ENCODE data around the gene ENO3.

The ENO3 gene

DNA sequence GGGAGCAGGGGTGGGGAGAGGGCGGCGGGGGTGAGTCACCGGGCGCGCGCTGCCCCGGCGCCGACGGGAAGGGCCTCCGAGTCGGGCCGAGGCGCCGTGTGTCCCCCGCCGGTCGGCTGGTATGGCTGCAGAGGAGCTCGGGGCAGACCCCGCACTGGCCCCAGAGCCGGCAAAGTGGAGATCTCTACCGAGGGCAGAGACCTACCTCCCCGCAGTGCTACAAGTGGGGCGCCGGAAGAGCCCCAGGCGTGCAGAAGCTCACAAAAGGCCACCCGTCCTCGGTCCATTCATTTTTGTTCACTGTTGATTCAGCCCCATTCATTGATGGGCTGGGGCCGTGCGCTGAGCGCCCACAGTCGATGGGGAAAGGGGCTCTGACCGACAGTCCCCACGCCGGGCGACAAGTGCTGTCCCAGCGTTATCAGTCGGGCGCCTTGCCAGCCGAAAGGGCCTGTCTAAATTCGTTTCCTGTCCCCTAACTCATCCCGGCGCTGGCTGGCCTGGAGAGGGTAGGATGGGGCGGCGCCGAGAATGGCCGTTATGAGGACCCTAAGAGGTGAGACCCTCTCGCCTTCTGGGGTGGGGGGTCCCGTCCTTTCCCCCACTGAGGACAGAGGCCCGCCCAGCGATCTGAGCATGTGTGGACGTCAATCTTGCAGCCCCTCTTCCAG, 709 bp upstream of the ENO3 start:
- peak; percentile 70 for DNase-seq

DNA sequence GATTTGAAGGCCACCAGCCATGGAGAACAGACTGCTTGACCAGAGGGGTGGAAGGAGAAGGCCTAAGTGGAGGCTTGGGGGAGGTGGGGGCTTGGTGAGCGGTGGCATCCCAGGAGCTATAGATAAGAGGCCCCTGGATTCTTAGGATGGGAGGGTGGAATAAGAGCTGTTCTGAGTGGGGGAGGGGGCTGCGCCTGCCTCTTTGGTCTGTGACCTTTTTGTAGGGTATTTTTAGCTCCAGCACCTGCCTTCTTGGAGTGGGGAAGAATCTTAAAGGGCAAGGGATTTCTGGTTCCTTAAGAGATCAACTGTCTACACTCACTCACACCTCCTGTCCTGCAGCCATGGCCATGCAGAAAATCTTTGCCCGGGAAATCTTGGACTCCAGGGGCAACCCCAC, 567 bp downstream of the ENO3 start:
- DNase-seq = no peak

DNA sequence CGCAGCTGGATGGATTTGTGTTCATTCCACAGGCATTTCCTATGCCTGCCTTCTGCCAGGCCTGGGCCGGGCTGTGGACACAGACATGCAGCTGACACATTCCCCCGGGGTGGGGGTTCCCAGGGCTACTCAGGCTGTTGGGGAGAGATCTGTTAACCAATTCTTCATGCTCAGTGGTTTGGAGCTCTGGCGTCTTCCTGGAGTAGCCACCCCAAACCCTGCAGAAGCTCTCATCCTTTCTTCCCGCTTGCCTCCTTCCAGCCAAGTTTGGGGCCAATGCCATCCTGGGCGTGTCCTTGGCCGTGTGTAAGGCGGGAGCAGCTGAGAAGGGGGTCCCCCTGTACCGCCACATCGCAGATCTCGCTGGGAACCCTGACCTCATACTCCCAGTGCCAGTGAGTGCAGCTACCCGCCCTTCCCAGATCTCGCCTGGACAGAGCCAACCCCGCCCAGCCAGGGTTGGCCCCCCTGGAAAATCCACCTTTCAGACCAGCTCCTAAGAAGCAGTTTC, 2.6 kb downstream of the ENO3 start:
- DNase-seq = no peak

DNA sequence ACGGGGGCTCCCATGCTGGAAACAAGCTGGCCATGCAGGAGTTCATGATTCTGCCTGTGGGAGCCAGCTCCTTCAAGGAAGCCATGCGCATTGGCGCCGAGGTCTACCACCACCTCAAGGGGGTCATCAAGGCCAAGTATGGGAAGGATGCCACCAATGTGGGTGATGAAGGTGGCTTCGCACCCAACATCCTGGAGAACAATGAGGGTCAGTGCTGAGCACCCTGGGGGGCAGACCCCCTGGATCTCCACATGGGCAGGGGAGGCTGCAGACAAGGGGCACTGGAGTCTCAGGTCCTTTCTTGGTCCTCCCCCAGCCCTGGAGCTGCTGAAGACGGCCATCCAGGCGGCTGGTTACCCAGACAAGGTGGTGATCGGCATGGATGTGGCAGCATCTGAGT, 4.2 kb downstream of the ENO3 start:
- DNase-seq = no peak

DNA sequence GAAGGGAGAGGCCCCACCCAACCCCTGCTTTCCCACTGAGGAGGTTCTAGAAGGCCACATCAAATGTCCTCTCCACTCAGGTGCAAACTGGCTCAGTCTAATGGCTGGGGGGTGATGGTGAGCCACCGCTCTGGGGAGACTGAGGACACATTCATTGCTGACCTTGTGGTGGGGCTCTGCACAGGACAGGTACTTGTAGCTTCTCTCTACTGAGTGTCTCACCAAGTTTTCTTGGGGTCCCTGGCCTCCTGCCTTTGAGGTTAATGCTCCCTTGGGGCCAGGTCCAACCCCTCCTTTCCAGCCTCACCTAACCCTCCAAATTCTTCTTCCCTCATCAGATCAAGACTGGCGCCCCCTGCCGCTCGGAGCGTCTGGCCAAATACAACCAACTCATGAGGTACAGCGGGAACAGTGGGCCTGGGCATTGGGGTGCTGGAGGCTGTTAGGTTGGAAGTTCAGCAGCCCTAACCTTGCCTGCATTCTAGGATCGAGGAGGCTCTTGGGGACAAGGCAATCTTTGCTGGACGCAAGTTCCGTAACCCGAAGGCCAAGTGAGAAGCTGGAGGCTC, 5.7 kb downstream of the ENO3 start:
- DNase-seq = no peak

DNA sequence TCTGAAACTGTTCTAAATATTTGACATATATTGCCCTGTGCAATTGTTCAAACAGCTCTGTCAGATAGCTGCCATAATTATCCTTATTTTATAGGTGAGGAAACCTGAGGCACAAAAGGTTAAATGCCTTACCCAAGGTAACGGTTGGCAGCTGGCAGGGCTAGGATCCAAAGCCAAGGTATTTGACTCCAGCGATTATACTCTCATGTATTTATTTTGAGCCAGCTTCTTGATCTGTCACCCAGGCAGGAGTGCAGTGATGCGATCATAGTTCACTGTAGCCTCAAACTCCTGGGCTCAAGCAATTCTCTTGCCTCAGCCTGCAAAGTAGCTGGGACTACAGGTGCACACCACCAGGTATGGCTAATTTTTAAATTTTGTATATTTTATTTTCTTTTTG, 7.2 kb downstream of the ENO3 start:
- DNase-seq = no peak

DNA sequence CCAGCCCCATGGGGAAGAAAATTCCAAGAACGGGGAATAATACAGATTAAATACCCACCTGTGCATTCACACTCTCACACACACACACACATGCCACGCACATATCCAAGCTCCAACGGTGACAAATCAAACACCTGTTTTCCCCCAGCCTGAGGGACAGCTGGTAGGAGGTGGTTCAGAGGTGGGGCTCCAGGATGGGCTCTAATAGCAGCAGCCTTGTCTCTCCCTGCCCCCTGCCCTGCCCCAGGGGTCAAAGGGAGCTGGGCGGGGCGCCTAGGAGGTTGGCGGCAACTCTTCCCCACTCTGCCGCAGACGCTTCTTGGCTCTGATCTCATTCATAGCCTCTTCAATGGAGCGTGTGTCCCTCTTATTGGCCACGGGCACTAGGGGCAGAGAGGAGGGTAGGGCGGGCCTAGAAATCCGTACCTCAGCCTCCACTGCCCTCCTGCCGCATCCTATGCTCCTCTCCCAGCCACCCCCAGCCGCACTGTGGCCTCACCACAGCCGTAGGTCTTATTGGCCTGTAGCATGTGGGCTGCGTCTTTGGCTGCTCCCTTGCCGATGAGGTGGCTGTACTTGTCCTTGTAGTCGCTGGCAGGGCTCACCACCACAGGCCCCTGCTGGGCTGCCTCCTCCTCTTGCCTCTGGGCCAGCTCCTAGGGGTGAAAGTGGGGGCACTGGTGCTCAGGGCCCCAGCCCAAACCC, 8.5 kb downstream of the ENO3 start:
- DNase-seq = no peak

DNA sequence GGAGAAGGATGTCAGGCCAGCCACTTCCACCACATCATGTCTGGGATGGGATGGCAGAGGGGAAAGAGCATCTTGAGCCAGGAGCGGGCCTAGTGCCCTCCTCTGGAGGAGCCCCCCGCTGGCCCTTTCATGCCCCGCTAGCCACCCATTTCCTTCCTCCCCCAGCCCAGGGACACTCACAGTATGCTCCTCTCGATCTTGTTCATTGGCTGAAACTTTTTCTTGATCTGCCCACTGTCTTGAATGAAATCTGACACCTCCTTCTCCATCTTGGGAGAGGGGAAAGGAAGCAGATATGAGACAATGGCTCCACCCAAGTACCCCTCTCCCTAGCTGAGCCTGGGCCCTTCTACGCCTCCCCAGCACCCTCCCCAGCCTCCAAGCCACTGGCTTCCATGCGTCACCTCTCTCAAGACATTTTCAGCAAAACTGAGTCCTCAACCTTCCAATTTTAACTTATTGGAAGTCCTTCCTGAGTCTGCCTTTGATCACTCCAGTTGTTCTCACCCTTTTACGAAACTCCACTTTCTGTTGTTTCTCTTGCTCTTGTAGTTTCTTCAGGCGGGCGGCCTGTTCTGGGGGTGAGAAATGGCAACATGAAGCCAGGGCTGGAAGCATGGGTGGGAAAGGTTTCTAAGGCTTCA, 9.5 kb downstream of the ENO3 start:
- no peak for DNase-seq

DNA sequence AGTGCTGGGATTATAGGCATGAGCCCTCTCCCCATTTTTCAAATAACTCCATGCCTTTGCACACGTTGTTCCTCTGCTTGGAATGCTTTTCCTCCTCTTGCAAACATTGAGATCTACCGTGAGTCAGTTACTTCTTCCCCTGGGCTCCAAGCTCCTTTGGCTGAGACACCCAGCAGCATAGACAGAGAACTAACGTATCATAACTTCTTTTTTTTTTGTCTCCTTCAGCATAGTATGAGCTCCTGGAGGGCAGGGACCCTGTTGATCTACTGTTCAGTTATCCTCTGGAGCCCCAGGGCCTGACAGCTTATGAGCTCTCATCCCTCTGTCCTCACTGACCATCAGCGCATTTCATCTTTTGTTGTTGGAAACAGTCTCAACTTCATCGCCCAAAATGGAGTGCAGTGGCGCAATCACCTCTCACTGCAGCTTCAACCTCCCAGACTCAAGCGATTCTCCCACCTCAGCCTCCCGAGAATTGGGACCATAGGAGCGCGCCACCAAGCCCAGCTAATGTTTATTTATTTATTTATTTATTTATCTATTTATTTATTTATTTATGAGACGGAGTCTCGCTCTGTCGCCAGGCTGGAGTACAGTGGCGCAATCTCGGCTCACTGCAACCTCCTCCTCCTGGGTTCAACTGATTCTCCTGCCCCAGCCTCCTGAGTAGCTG, 14.5 kb downstream of the ENO3 start:
- DNase-seq = no peak

DNA sequence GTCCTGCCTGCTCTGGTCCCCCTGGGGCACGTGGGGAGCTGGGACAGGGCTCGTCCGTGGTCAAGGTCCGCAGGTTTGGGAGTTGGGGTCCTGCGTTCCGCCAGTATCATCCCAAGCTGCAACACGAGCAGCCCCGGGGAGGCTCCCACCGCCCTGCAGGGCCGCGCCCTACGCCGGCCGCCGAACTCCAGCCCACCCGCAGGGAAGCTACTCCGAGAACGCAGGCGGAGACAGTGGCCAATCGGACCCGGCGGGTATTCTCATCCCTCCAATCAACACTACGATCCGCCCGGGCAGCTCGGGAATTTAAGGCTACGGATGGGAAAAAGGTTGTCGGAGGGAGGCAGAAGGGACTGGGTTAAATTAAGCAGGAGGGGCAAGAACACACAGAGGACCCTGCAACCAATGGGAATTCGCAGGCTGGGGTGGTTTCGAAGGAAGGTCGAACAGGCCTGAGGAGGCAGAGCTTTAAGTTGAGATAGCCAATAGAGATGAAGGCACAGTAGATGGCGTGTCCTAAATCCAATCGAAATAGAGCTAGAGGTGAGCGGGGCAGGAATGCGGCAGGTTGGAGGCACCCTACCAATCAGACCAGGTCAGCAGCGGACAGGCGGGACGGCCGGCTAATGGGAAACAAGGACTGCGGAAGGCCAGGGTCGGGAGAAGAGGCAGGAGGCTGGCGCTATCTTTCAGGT, 16.1 kb downstream of the ENO3 start:
- DNase-seq = peak; percentile 82

DNA sequence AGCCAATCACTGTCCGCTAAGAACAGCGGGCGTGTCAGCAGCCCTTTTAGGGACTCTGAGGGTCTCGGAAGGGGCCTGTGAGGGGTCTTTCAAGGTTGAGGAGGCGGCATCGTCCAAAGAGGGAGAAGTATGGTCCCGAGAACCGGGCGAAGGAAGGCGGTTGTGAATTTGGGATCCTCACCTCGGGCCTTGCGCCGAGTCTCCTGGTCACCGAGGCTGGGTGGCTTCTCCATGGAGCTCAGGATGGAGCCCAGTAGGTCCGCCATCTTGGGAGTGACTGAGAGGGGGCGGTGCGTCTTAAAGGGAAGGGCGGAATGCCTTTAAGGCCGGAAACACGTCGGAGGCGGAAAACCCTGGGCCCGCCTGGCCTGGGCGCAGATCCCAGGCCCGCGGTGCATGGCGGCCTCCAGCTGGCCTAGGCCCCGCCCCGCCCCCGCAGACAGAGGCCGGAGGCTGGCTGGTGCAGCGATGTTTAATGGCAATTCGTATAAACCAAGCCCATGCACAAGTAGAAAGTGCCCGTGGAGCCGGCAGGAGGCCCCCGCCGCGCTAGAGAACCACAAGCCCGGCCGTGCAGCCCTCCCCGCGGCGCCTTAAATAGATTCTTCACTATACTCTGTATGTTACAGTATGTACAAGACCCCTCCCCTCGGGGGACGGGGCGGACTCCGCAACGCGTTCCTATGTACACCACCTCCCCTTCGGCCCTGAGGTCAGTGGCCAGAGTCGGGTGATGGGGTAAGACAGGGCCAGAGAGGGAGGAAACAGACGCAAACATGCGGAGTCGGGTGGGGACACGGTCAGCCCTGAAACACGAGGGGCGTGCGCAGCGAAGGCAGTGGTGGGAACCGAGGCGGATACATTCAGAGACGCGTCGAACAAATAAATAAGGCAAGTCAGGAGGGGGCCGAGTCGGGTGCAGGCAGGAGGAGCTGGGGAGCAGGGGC, 16.9 kb downstream of the ENO3 start, which contains the start of gene SPAG7:
Gene SPAG7, minus strand, starts transcription at position 279 of the 947 bp plus-strand sequence. Its CDS starts 13 bp downstream, at position 266.
- DNase-seq = peak; percentile 78

DNA sequence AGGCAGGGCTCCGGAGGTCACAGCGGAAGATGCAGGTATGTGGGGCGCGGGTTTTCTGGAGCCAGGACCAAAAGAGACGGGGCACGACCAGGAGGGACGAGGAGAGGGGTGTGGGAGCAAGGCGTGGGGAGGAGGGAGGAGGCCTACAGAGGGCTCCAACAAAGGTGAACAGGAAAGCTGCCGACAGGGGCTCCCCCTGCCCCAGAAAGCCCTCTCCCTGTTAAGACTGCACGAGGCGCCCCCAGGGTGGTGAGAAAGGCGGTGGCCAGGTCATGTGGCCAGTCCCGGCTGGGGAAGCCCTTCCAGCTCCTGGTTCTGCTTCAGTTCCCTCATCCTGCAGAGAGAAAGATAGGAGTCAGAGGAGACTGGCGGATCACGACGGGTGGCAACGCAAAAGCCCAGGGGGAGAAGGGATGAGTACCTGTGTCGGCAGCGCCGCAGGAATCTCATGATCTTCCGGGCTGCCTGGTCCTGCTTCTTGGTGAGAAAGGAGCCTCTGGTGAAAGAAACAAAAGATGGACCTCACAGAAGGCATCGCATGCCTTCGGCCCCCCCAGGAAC, 17.6 kb downstream of the ENO3 start:
- no peak for DNase-seq

DNA sequence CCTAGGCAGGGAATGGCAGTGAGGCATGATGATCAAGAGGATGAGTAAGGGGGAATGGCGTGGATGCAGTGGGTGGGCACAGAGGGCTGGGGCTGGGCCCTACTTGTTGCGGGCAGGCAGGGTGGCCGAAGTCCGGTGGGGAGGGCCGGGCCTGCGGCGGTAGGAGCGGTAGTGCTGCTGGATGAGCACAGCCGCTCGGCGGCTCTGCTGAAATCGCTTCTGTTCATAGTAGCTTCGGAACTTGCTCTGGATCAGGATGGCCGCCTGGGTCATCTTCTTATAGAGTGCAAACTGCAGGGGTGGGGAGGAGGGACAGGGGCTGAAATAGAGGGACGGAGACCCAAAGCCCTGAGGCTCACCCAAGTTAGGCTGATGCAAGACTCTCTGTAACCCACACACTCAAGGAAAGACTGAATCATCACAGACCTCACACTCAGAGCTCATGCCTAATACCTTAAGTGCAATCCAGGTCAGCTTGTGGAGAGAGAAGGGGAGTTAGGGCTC, 18.2 kb downstream of the ENO3 start:
- DNase-seq = no peak

DNA sequence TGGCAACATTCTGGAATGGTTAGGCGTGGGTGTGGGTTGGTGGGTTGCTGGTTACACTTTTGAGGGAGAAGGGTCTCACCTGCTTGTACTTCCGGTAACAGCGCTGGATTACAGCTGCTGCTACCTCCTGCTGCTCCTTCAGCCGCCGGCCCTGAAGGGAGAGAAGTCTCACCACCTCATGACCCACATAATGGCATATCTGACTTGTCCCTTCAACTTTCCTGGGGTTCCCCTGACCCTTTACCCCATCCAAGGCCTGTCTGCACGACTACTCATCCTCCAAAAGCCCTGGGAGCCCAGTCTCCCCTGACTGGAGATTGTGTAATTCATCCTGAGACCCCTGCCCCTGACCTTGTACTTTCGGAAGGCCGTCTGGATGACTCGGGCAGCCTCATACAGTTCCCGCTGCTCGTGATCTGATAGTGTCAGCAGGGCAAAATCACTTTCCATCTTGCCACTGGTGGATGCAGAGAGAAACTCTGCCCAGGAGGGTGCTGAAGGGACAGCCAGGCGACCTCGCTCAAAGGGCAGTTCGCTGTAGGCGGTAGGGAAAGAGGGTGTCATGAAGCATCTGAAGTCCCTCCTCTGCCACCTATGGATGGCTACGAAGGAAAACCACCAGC, 18.7 kb downstream of the ENO3 start:
- no peak for DNase-seq

DNA sequence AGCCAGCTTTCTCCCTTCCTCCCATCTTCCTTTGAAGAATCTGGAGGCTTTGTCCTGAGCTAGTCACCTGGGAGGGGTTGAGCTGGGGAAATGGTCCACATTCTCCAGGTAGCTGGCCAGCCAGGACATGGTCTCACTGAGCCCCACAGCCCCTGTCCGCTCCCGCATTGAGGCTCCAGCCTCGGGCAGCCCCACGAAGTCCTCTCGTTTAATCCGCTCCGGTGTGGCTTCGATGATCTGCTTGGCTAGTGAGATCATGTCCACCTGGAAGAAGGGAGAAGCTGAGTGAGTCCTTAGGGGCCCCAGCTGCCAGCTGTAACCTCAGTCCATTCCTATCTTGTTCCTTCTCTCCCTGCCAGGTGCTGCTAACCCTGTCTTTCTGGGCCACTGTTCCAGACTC, 19.4 kb downstream of the ENO3 start:
- DNase-seq = no peak

DNA sequence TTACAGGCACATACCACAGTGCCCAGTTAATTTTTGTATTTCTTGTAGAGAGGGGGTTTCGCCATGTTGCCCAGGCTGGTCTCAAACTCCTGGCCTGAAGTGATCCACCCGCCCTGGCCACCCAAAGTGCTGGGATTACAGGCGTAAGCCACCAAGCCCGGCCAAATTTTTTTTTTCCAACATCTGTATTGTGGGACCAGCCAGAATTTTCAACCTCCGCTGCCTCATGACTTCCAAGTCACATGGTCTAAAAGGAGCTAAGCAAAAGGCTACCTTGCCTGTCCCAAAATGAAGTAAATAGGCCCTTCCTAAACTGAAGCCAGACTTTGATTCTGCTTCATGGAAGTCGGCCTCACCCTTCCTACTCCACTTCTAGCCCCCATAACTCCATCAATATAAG, 20.9 kb downstream of the ENO3 start:
- no peak for DNase-seq

DNA sequence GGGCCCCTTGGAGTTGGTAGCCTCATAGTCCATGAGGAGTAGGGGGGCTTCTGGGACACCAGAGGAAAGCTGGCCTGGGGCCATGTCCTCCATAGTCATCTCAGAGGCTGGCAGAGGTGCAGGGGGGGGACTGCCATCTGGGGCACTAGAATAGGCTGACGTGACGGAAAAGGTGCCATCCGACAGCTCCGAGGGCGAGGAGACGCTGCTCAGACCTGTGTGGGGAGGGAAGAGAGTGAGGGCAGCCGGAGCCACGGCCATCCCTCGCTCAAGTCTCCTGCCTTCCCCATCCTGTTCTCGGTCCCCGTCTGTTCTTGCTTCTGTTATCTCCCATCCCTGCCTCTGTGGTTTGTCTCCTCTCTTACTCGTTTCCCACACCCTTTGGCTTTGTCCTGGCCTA, 21.4 kb downstream of the ENO3 start:
- DNase-seq = no peak

DNA sequence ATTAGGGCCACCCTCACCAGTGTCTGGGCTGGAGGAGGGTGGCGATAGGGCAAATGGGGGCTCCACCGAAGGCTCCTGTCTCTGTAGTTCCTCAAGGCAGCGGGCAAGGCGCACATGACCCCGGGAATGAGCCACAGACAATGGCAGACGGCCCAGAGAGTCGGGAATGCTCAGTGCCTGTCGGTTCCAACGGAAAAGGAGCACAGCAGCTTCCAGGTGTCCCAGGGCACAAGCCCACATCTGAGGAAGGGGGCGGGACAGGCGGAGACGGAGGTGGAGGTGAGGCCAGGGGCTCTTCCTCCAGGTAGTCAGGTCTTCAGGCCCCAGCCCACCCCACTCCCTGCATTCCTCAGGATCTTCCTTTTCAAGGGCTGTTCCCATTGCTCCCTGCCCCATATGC, 21.8 kb downstream of the ENO3 start:
- DNase-seq = no peak

DNA sequence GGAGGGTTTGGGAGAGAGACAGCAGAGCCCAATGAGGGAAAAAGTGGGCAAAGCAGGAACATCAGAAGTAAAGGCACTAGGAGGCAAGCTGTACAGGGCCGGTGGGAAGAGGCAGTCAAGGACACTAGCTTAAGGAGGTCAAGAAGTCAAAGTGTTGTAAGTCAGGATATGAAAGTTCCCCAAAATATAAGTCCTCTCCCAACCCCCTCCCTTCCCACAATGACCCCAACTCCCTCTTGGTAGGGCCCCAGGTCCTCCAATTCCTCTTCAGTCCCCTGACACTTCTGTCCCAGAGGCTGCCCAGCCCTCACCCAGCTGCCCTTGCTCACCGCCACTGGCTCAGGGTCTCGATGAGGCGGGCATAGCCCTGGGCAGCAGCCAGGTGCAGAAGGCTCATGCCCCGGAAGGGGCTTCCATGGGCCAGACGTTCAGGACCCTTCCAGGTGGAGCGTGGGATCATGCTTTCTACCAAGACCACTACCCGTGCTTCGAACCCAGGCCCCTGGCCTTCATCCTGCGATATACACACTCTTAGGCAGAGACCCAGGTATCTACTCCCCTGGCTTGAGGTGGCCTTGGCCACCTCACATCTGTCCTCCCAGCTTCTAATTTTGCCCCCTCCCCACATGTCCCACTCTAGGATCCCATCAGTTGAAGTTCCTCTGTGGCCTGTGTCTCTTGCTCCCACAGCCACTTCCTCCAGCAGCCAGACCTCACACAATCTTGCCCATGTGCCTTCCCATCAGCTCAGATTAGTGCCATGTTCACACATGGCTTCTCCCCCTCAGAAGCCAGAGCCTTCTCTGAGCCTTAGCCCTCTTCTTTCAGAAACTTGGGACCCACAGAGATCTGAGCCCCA, 22.6 kb downstream of the ENO3 start:
- no peak for DNase-seq
